HG03460 (cell line): ENCODE measurements around the gene MAP3K13.
"Not testable (repeated sequence)": the region's sequence is repeated elsewhere in the genome, so short reads cannot be mapped to it uniquely, and the experiment has no call there.

Source experiments
- ATAC-seq: cut with Tn5 transposase; IDR thresholded peaks from one replicate; pipeline ENCODE4 v1.9.1; 2021; ENCODE audit not compliant: unreplicated experiment

MAP3K13 gene

GRCh38 chr3:185444329-185444728, 81.4 kb downstream of the MAP3K13 start:
- ATAC-seq, result no peak

DNA sequence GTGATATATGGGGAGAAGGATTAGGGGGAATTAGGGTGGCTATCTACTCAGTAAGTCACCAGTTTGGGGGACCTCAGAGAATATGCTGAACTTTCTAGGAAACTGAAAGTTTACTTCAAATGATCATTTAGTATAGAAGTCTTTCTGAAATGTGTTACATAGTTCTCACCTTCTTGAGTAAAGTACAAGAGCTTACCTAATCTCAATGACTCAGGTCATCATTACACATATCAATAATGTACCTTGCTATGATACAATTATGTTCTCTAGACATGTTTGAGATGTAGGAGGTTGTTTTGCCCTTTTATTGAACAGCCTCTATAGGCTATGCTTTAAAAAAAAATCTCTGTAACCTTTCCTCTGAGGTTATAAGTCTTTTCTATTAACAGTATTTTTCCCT, 85.2 kb downstream of the MAP3K13 start:
- no peak for ATAC-seq

- ATAC-seq, result not testable (repeated sequence)
Observed at GRCh38 chr3:185451432-185451831, 88.5 kb downstream of the MAP3K13 start.

DNA sequence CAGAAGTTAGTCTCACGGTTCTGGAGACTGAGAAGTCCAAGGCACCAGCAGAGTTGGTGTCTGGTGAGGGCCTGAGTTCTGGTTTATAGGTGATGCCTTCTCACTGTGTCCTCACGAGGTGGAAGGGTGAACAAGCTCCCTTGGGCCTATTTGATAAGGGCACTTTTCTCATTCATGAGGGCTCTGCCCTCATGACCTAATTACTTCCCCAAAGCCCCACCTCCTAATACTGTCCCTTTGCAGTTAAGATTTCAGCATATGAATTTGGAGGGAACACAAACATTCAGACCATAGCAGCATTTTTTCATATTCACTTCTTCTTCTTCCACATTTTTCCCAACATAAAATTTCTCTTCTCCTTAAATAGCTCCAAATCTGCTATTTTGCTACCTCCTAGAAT, 94.4 kb downstream of the MAP3K13 start:
- ATAC-seq, result no peak

- no peak for ATAC-seq
Observed at GRCh38 chr3:185460309-185460708, 97.4 kb downstream of the MAP3K13 start.

GRCh38 chr3:185460719-185461350, 97.9 kb downstream of the MAP3K13 start:
- ATAC-seq, result no peak

DNA sequence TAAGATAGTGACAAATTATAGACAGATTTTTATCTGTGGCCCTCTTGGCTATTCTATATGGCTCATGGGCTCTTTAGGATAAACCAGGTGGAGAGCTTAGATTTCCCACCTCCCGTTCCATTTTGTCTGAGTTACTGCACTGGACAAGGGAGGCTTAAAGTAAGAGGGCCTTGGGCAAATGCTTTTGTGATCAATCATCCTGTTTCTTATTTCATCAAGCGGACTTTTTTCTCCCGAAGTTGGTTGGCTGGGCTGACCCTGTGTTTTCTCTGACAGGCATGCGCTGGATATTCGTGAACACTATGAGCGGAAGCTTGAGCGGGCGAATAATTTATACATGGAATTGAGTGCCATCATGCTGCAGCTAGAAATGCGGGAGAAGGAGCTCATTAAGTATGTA, 102.5 kb downstream of the MAP3K13 start:
- no peak for ATAC-seq

DNA sequence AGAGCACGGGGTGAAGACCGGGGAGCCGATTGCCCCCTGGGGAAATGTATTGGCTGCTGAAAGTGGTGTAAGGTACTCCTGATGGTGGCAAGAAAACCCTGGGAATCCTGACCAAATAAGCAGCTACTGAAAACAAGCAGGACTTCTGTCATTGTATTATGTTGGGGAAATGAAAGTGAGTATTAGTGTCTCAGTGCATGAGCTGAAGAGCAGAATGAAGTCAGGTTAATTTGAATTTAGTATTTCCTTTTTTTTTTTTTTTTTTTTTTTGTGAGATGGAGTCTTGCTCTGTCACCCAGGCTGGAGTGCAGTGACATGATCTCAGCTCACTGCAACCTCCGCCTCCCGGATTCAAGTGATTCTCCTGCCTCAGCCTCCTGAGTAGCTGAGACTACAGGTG, 103.2 kb downstream of the MAP3K13 start:
- ATAC-seq, result not testable (repeated sequence)

DNA sequence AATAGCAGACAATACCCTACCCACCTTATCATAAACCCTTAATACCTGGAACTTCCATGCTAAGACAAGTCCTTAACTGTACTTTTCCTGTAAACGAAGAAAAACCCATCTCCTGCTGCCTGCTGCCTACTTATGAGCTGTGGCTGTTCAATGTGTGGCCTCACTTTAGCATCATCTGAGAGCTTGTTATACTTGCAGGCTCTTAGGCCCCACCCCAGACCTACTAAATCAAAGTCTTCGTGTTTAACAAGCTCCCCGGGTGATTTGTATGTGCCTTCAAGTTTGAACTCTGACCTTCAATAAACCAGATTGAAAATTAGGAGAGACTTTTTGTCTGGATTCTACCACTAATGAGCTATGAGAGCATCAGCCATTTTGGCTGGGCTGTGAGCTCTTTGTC, 106.6 kb downstream of the MAP3K13 start:
- ATAC-seq, result no peak

DNA sequence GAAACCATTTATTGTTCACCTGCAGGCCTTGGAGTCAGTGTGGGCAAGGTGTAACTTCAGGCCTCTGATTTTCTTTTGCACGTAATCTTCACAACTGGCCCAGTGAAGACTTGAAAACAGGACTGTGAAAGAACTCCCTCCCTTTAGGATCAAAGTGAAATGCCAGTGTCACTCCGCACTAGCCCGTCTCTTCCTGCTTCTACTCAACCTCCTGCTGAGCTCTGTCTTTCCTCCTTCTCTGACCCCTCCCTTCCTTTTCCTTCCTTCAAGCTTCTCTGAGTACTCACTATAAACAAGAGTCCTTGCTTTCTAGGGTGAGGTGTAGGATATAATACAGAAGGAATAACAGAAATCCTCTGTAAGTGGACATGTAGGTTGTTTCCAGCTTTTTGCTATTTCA, 107.4 kb downstream of the MAP3K13 start:
- no peak for ATAC-seq

- ATAC-seq, result no peak
Observed at GRCh38 chr3:185473290-185473815, 110.4 kb downstream of the MAP3K13 start.

DNA sequence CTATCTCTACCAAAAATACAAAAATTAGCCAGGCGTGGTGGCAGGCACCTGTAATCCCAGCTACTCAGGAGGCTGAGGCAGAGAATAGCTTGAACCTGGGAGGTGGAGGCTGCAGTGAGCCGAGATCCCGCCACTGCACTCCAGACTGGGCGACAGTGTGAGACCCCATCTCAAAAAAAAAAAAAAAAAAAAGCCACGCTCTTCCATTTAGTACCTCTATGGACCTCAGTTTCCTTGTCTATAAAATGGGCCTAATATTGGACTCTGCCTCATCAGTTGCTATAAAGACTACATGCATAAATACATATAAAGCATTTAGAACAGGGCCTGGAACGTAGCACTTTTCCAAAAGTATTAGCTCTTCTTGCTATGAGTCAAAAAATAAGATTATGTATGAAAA, 112.0 kb downstream of the MAP3K13 start:
- ATAC-seq, result not testable (repeated sequence)

DNA sequence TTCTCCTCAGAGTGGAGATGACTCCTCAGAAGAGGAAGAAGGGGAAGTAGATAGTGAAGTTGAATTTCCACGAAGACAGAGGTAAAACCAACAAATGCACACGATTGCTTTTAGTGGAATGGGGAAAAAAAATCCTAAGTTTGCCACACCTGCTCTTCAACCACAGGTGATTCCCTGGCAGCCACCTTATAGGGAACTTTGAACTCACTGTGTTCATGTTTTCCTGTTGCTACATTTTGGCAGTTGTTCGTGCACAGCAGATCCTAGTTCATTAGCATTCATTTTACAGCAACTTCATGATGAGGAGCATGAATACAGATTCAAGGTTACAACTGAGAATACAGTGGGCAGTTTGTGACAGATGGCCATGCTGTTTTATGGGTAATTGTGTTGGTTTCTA, 114.4 kb downstream of the MAP3K13 start:
- no peak for ATAC-seq

DNA sequence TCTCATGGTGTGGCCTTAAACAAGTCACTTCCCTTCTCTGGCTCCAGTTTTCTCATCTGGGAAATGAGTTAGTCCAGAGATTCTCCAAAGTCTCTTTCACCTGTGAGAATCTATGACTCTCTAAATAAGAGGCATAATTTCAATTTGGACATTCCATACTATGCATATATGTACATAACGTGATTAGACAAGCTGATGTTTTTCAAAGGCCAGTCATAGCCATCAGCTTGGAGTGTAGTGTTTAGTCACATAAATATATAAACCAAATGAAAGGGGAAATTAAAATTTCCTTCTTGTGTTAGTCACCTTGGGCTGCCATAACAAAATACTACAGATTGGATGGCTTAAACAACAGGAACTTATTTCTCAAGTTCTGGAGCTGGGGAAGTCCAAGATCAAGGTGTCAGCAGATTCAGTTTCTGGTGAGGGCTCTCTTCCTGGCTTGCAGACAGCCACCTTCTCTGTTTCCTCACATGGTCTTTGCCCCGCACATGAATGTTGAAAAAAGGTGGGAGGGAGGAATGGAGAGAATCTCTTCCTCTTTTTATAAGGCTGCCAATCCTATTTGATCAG, 116.5 kb downstream of the MAP3K13 start:
- ATAC-seq, result no peak

DNA sequence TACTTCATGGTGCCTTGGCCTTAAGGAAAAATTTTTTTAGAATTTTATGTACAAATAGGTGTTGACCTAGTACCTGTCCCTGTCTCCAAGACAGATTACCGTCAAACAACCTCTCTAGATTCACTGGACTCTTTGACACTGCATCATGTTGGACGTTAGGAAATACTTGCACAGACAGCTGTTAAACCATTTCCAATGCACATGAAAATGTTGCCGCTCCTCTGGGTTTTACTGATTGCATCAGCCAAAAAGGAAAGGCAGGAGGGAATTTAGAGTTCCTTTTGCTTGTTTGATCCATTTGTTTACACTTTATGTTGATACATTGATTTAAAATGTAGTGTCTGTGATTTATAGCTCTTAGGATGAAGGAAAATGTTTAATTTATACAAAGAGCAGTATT, 121.4 kb downstream of the MAP3K13 start:
- ATAC-seq, result no peak

- ATAC-seq, result no peak
Observed at GRCh38 chr3:185486394-185486793, 123.5 kb downstream of the MAP3K13 start.

DNA sequence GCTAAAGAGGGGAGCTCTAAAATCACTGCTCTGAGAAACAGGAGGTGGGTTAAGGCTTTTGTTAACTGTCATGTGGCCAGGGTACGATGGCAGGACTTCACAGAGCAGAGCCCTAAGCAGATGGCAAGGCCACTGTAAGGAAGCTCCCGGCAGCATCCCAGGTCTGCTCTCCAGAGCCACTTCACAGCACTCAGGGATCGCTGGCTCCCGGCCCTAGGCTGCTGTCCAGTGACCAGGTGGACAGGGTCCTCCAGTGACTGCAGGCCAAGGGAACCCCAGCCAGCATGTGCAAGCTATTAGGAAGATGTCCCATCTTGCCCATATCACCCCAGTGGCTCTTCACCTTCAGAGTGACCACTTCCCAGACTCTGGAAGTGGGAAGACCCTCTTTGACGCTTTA, 125.5 kb downstream of the MAP3K13 start:
- ATAC-seq, result no peak

- ATAC-seq, result no peak
Observed at GRCh38 chr3:185489462-185489861, 126.5 kb downstream of the MAP3K13 start.

- ATAC-seq, result no peak
Observed at GRCh38 chr3:185490241-185490640, 127.3 kb downstream of the MAP3K13 start.

- peak; percentile 97 for ATAC-seq
Observed at GRCh38 chr3:185498503-185499396, 135.8 kb downstream of the MAP3K13 start, which contains the start of gene TMEM41A. TSS of gene TMEM41A (minus strand) at chr3:185499035. CDS start at chr3:185498961, 74 bp downstream.

DNA sequence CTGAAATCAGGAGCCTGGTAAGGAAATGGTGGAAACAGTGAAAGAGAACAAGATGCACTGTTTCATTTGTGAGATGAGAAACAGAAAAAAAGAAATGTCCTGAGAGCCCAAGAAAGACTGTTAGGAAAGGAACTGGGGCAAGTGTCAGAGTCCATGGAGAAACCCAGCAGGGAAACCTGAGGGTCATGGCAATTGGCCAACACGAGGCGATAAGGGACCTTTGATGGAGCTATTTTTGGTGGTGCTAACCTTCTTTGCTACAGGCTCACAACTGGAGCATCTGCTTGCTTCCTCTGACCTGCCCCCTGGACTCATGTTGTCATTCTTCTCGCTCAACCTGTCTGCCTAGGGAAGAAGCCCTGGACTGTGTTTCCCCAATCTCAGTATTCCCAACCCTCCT, 140.1 kb downstream of the MAP3K13 start:
- no peak for ATAC-seq

DNA sequence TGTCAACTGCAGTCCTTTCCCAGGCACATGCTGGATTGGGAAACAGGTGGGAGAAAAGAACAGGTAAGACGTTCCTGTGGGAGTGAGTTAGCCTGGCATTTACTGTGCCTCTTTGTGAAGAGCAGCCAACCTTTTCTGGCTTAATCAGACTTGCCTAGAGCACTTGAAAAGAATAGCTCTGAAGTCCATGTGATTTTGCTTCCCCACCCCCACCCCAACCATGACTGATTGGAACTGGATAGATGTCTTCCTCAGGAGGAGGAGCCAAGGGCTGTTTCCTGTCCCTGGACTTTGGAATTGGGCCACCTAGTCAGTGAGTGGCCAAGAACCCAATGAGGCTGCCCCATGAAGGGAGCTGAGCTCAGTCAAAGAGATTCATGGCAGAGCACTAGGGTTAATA, 140.6 kb downstream of the MAP3K13 start:
- no peak for ATAC-seq
